Muscle of back (tissue), 11 donors: ENCODE measurements around the gene CACNA1B. TPM values are rescaled to one million over a fixed set of nuclear protein-coding genes. Genes with fewer than 3 reads are reported as not detected.

Experiments
- DNase-seq, 3 donors: peaks; one replicate each; pipeline versions ENCODE4 v3.0.0 to v3.0.0-alpha.2; 2013
- polyA plus RNA-seq, 10 donors: library from polyadenylated mRNA; unstranded; fragments of 120-200 nt; gene quantifications; one replicate each; pipeline ENCODE4 v1.2.1, GENCODE V29; 2013; ENCODE audit not compliant: insufficient read length in 10 of 10

The CACNA1B gene
- polyA plus RNA-seq, 10 donors = 0.28 to 0.88 (median 0.47) TPM

GRCh38 chr9:138037140-138037539 lies 159.6 kb downstream of the CACNA1B start:
- no peak for DNase-seq

DNA sequence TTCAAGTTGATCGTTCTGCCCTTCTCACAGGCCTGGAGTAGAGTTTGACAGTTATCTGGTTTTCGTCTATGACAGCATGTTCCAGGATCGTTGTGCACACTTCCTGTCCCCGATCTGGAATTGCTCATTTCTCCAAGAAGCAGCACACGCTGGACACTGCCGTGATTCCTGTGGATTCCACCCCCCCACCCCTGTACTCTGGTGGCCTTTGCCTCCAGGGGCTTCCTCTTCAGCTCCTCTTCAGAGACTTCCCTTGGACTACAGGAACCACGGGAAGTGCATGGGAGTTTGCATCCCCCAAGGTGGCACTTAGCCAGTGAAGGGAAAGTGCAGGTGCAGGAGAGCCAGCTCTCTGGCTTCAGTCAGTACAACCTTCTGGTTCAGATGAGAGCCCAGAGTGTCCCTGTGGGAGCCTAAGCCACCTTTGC lies 160.7 kb downstream of the CACNA1B start:
- no peak for DNase-seq

GRCh38 chr9:138040446-138041430 lies 163.2 kb downstream of the CACNA1B start:
- no peak for DNase-seq

DNA sequence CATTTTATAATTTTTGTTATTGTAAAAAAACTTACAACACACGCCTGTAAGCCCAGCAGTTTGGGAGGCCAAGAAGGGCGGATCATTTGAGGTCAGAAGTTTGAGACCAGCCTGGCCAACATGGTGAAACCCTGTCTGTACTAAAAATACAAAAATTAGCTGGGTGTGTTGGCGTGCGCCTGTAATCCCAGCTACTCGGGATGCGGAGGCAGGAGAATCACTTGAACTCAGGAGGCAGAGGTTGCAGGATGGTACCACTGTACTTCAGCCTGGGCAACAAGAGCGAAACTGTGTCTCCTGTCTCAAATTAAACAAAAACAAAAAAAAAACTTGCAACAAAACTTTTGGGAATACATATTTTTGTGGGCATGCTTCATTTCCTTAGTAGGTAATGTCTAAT lies 164.6 kb downstream of the CACNA1B start:
- no peak for DNase-seq

GRCh38 chr9:138042640-138043039 lies 165.1 kb downstream of the CACNA1B start:
- no peak for DNase-seq

- no peak for DNase-seq
These were observed 165.5 kb downstream of the CACNA1B start for GRCh38 chr9:138043061-138043410.

- DNase-seq = no peak
These were observed 166.1 kb downstream of the CACNA1B start for GRCh38 chr9:138043411-138044345.

- DNase-seq = no peak
These were observed 167.2 kb downstream of the CACNA1B start for GRCh38 chr9:138044485-138045383.

DNA sequence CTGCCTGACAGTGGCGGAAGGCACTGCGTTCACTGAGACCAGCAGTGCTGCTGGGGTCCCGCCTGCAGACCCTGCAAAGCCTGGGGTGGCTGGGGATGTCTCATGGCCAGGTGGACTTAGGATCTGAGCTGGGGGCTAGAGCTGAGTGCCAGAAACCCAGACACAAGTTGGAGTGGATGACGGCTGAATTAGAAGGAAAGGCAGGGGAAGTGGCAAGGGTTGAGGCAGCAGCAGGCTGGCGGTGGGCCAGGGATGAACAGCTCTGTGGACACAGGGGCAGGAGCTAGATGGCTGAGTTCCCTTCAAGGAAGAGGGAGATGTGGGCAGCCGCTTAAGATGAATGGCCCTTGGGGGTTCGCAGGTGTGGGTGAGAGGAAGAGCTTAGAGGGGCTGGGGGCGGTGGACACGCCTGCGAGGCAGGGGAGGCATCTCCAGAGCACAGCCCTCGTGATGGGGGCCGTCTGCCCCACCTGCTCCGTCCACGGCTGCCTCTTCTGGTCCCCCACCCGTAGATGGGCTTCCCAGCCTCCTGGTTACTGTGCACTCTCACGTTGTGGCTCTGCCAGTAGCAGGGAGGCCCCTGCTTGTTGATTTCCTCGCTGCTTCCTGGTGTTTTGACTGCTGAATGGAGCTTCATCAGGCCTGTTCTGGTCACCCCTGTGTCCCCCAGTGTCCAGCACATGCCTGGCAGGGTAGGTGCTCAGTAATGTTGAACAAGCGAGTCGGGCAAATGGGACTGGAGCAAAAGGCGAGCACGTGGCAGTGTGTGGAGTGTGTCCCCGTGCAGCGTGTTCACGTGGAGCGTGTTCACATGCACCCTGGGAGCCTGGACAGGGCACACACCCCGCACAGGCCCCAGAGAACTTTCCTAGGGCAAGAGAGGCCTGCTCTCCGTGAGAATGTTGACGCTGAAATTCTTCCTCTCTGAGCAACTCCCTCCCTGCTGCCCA lies 168.2 kb downstream of the CACNA1B start:
- no peak for DNase-seq

DNA sequence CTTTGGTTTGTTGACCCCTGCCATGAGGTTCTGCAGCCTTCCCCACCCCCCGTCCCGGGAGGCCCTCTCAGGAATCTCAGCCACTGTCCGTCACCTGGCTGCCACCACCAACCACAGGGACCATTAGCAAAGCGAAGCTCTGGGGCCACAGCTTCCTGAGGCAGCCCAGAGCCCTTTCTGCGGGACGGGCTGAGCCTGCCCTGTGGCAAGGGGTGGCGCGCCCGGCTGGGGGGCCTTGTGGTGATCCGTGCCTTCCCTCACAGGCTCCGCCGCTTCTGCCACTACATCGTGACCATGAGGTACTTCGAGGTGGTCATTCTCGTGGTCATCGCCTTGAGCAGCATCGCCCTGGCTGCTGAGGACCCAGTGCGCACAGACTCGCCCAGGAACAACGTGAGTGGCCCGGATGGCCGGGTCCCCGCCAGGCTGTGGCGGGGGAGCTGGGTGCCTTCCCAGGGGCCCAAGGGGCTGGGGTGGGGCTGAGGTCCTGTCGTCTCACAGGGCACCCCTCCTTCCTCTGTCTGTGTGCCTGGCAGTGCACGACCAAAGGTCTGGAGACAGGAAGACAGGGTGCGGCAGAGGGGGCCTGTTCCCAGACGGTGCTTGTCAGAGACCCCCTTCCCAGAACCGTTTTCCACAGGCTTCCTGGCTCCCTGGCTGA lies 169.2 kb downstream of the CACNA1B start:
- DNase-seq = no peak

DNA sequence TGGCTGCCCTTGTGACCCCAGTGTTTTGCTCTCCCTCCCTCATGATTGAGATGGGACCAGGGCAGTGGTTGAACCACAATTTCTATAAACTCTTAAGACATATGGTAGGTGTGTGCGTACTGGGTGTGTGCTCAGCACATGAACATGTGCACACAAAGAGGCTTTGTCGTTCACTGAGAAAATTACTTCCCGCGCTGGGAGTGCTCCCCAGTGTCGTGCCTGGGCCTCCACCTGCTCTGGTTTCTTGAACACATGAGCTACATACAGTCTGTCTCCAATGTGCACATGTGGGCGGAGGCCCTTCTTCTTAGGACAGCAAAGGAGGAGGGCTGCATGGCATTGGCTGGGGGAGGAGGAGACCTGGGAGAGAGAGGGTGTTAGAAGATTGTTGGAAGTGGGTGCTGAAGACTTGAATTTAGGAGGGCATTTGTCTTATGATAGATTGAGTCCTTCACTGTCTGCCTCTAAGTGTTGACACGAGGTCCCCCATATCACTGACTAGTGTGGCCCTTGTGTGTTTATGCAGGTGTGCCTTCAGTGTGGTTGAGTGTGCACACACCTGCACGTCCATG lies 170.0 kb downstream of the CACNA1B start:
- no peak for DNase-seq

- DNase-seq = no peak
These were observed 170.6 kb downstream of the CACNA1B start for GRCh38 chr9:138048184-138048583.

DNA sequence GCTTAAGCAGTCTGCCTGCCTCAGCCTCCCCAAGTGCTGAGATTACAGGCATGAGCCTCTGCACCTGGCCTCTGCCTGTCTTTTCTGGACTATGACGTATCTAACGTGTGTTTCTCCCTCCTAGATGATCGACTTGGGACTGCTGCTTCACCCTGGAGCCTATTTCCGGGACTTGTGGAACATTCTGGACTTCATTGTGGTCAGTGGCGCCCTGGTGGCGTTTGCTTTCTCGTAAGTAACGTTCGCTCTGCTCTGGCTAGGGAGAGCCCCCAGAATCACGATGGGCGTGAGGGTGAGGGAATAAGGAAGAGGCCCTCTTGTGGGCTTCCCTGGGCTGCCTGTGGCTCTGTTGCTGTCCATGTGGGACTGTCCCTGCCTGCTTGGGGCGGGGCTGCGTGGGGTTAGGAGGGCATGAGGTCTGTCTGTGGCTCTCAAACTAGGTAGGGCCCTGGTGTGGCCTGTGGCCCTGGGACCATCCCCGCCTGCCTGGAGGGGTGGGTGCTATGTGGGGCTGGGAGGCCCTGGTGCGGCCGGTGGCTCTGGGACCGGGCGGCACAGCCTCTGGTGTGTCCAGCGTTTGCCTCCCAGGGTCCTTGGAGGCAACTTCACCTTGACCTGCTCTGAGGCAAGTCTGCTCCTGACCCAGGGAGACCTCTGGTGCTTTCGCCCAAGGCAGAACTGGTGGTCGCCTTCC lies 171.7 kb downstream of the CACNA1B start:
- no peak for DNase-seq

- DNase-seq = no peak
These were observed 172.3 kb downstream of the CACNA1B start for GRCh38 chr9:138049779-138050471.

DNA sequence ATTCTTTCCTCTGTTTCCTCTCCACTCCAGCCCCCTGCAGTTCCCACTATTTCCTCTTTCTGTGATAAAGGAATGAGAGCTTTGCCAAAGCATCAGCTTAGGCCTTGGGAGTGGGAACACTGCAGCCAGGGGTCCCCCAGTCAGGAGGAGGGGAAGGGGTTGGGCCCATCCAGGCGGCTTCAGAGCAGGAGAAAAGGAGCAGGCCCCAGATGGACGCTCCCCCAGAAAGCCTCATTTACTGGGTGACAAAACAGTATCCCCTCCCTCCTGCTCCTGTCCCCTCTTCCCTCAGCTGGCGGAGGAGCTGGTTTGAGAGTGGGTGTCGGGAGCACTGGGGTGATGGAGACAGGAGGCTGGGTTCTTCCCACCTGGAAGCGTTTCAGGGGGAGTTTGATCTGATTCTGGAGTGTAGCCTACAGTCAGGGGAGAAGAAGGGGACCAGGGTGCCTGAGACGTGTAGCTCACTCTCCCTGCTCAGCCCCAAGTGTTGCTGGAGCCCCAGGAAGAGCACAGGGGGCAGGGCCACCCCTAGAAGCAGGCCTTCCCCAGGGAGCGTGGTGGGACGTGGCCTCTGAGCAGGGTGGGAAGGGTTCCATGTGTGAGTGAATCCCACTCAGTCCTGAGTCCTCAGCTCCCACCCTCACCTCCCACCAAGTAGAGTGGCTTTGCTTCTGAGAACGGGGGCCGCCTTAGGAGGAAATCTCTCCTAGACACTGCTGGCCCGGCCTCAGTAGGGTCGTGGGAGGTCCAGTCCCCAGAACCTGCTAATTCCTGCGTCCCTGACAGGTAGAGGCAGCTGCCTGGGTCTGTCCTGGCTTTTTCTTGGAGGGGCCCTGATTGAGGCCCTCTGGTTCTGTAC lies 173.1 kb downstream of the CACNA1B start:
- no peak for DNase-seq

- no peak for DNase-seq
These were observed 174.2 kb downstream of the CACNA1B start for GRCh38 chr9:138051586-138052321.

- no peak for DNase-seq
These were observed 174.7 kb downstream of the CACNA1B start for GRCh38 chr9:138052322-138052615.
